ENCODE data around the gene PRAMEF2.
"Not testable (repeated sequence)": the region's sequence is repeated elsewhere in the genome, so short reads cannot be mapped to it uniquely, and the experiment has no call there.

DNA sequence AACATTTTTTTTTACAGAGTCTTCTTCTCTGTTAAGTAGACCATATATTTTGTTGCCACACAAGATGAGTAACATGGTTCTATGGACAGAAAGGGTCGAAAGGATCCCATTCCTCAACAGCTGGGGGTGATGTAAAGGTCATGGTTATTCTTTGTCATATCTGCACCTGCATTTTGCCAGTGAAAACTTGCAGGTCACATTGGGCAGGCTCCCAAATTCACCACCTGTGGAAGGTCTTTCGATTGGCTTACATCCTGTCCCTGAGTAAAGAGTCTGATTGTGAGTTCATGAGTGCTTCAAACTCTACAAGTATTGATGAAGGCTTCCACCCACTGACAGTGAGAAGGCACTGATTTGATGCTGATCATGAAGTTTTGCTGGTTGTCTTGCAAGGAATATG, 23.6 kb upstream of the PRAMEF2 start:
- TF ChIP-seq CTCF (tag by site-specific recombination; IDR thresholded peaks at IDR 0.05); ZFP41 (tag by site-specific recombination; IDR thresholded peaks at IDR 0.05; ENCODE audit: borderline replicate concordance); ZFP69B (tag by site-specific recombination; IDR thresholded peaks at IDR 0.05): not testable (repeated sequence)
